ENCODE results near the gene PLEKHH1. TPM values are rescaled to one million over a fixed set of nuclear protein-coding genes. Genes with fewer than 3 reads are reported as not detected.
A peak's percentile ranks its signal among the peaks of the same experiment; 100 is the strongest.
"Not testable (repeated sequence)": the region's sequence is repeated elsewhere in the genome, so short reads cannot be mapped to it uniquely, and the experiment has no call there.

PLEKHH1 gene
- total and polyA plus RNA-seq, 3 donors from 2014 or later = 21.4 to 61.3 (median 49.1) TPM

DNA sequence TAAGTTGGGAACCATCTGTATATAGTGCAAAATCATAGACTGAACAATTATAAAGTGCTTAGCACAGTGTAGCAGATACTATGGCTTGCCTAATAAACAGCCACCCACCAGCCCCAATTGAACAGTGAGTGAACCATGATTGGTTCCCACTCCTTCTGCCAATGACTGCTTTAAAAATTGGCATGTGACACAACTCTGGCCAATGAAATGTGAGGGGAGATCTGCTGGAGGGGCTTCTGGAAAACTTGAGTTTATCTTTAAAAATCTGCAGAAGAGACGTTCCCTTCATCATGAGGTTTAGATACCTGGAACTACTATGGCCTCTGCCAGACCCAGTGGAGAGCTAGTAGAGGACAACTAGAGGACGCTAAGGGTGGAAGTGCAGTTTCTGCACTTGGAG is 62.3 kb downstream of the PLEKHH1 start:
- H3K4me3 ChIP-seq = no peak overlapping the region
- WGBS, 2 donors = 86 to 94% methylated on average over 2 of the region's 2 CpGs
- intact Hi-C loops (cut with DNase I; ENCODE audit: low total_unique reads) = no loop called here
- TF ChIP-seq, protein P1, sequence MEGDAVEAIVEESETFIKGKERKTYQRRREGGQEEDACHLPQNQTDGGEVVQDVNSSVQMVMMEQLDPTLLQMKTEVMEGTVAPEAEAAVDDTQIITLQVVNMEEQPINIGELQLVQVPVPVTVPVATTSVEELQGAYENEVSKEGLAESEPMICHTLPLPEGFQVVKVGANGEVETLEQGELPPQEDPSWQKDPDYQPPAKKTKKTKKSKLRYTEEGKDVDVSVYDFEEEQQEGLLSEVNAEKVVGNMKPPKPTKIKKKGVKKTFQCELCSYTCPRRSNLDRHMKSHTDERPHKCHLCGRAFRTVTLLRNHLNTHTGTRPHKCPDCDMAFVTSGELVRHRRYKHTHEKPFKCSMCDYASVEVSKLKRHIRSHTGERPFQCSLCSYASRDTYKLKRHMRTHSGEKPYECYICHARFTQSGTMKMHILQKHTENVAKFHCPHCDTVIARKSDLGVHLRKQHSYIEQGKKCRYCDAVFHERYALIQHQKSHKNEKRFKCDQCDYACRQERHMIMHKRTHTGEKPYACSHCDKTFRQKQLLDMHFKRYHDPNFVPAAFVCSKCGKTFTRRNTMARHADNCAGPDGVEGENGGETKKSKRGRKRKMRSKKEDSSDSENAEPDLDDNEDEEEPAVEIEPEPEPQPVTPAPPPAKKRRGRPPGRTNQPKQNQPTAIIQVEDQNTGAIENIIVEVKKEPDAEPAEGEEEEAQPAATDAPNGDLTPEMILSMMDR (IDR thresholded peaks at IDR 0.05) = no peak
- no peak for TF ChIP-seq POLR2A (IDR thresholded peaks at IDR 0.05)
- no peaks in the 10 kb centered on the region for H3K9me3 ChIP-seq
- H3K27ac ChIP-seq = no peak overlapping the region
- H3K36me3 ChIP-seq (ENCODE audit: low read depth, missing control alignments) = no peaks in the 10 kb centered on the region
- H3K4me1 ChIP-seq = peaks cover 8% of the 10 kb centered on the region
- H3K27me3 ChIP-seq = no peaks in the 10 kb centered on the region
- no peak for DNase-seq

DNA sequence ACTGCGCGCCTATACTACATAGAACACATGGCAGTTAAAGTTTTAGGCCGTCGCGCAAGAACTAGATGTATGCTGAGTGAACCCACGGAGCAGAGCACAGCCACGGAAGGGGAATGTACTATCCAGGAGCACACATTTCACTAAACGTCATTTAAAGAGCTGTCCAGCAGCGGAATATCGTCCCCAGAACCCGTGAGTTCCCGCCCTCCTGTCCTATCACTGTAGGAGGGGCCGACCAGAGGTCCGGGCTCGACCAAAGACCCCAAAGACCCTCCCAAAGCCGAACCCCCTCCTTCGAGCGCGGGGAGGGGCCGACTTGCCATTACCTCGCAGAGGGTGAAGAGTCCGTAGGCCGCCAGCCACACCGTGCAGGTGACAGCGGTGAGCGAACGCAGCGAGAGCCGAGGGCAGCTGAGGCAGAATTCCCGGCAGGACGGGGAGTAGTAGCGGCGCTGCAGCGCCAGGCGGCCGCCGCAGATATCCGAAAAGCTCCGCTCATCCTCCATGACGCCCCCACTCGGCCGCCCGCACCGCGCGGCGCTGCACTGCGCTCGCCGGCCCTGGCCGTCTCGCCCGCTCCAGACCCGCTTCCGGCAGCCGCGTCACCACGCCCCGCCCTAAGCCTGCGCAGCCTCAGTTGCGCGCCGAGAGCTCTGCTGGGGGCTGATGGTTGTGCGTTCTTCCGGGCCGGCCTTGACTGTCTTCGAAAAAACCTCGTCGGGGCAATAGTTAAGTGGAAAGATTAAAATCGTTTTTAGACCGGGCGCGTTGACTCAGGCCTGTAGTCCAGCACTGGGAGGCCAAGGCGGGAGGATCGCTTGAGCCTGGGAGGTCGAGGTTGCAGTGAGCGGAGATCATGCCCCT is 66.8 kb downstream of the PLEKHH1 start, which contains the start of gene PIGH:
TSS of gene PIGH (minus strand) at position 571 of the 864 bp plus-strand sequence. CDS start at position 506, 65 bp downstream.
- Histone ChIP-seq H3K9me3 (no peaks in the 10 kb centered on the region), H3K36me3 (ENCODE audit: low read depth, missing control alignments) (no peaks in the 10 kb centered on the region), H3K4me3 (peak within 1 kb of the TSS; percentile 91 to 93), H3K27ac (peak within 1 kb of the TSS; percentile 86 to 93), H3K4me1 (peaks cover 8% of the 10 kb centered on the region), H3K27me3 (no peaks in the 10 kb centered on the region)
- WGBS, 2 donors = 0 to 3% methylated on average over 6 to 72 of the region's 77 CpGs
- peak; percentile 41 for TF ChIP-seq POLR2A (IDR thresholded peaks at IDR 0.05)
- TF ChIP-seq, protein P1 (IDR thresholded peaks at IDR 0.05) = peak; percentile 32 to 64 (median 48)
- intact Hi-C loops (cut with DNase I; ENCODE audit: low total_unique reads) = no loop called here
- peak; percentile 92 for DNase-seq

DNA sequence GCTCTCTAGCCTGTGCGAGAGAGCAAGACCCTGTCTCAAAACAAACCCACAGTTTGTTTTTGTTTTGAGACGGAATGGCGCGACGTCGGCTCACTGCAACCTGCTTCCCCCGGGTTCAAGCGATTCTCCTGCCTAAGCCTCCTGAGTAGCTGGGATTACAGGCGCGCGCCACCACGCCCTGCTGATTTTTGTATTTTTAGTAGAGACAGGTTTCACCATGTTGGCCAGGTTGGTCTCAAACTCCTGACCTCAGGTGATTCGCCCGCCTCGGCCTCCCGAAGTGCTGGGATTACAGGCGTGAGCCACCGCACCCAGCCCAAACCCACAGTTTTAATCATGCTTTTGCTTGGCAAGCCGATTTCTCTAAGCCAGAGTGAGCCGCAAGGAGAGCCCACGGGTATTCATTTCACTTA is 67.5 kb downstream of the PLEKHH1 start:
- H3K9me3 ChIP-seq; H3K4me1 ChIP-seq; H3K27me3 ChIP-seq; intact Hi-C loops (cut with DNase I; ENCODE audit: low total_unique reads); DNase-seq; H3K36me3 ChIP-seq (ENCODE audit: low read depth, missing control alignments): not testable (repeated sequence)
- Histone ChIP-seq H3K4me3 (peak overlapping the region; percentile 91 to 93), H3K27ac (peak overlapping the region; percentile 86 to 93)
- WGBS, 2 donors = 77 to 78% methylated on average over 10 to 21 of the region's 21 CpGs

DNA sequence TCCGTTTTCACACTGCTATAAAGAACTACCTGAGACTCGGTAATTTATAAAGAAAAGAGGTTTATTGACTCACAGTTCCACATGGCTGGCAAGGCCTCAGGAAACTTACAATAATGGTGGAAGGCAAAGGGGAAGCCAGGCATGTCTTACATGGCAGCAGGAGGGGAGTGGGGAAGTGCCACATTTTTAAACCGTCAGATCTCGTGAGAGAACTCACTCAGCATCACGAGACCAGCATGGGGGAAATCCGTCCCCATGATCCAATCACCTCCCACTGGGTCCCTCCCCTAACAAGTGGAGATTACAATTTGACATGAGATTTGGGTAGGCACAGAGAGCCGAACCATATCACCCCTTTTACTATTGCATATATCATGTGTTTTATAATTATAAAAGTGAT is 69.0 kb downstream of the PLEKHH1 start:
- Histone ChIP-seq H3K4me3 (no peak overlapping the region), H3K36me3 (ENCODE audit: low read depth, missing control alignments) (no peaks in the 10 kb centered on the region), H3K27ac (no peak overlapping the region), H3K9me3 (no peaks in the 10 kb centered on the region), H3K4me1 (peaks cover 8% of the 10 kb centered on the region), H3K27me3 (no peaks in the 10 kb centered on the region)
- intact Hi-C loops (cut with DNase I; ENCODE audit: low total_unique reads) = no loop called here
- WGBS, 2 donors = 66 to 81% methylated on average over 7 of the region's 7 CpGs
- TF ChIP-seq, protein P1 (IDR thresholded peaks at IDR 0.05) = no peak
- TF ChIP-seq POLR2A (IDR thresholded peaks at IDR 0.05) = no peak
- no peak for DNase-seq

DNA sequence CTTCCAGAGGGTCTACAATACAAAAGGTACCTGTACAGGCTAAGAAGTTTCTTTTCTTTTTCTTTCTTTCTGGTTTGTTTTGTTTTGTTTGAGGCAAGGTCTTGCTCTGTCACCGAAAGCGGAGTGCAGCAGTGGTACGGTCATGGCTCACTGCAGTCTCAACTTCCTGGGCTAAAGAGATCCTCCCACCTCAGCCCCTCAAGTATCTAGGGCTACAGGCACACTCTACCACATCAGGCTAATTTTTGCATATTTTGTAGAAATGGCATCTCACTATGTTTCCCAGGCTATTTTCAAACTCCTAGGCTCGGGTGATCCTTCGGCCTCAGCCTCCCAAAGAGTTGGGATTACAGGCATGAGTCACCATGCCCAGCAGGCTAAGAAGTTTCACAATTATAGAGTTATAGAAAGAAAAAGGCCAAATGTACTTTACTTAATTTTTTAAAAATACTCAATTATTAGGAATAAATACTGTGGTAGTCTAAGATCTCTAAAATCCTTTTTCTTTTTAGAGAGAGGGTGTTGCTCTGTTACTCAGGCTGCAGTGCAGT is 70.0 kb downstream of the PLEKHH1 start:
- Histone ChIP-seq H3K9me3 (no peaks in the 10 kb centered on the region), H3K4me1 (peaks cover 8% of the 10 kb centered on the region), H3K27ac (no peak overlapping the region), H3K4me3 (no peak overlapping the region), H3K27me3 (no peaks in the 10 kb centered on the region), H3K36me3 (ENCODE audit: low read depth, missing control alignments) (no peaks in the 10 kb centered on the region)
- intact Hi-C loops (cut with DNase I; ENCODE audit: low total_unique reads) = no loop called here
- DNase-seq = no peak
- TF ChIP-seq, protein P1 (IDR thresholded peaks at IDR 0.05) = no peak
- no peak for TF ChIP-seq POLR2A (IDR thresholded peaks at IDR 0.05)
- WGBS, 2 donors = 72 to 73% methylated on average over 5 of the region's 5 CpGs

Data from testis (tissue), 3 donors.